ENCODE data around the gene ELAVL2.

GRCh38 chr9:23733495-23734078 is 92.5 kb downstream of the ELAVL2 start:
- TF ChIP-seq CTCF (IDR thresholded peaks at IDR 0.05) (no peak), POLR2AphosphoS5 (IDR thresholded peaks at IDR 0.05) (no peak), POLR2A (IDR thresholded peaks at IDR 0.05; ENCODE audit: low read depth) (no peak)
